ENCODE results near the gene CNTNAP5. TPM values are rescaled to one million over a fixed set of nuclear protein-coding genes. Genes with fewer than 3 reads are reported as not detected.

Gene CNTNAP5
- total and polyA plus RNA-seq, 2 of the 8 experiments (the other 6 are each of a cell fraction or from before 2014, with no cell fraction given) = 0.11 to 0.76 TPM

DNA sequence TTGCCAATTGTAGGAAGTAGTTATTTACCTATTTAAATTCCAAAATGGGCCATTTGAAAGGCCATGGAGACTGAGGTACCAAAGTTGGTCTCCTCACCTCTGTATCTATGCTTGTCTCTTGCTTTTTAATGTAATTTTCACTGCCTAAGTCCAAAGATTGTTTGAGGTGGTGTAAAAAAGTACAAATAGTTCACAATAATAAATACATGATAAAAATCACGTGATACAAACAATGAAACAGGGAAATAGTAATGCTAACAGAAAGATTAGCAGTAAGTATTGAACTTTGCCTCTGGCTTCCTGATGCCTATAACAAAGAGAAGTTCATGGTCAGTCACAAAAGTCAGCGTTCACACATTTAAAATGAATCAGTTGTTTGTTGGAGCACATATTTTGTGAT is 67.6 kb downstream of the CNTNAP5 start (continued):
- TF ChIP-seq POLR2A (IDR thresholded peaks at IDR 0.05; ENCODE audit: control extremely low read depth in 1 of 2, low read depth in 2 of 2, low read length in 2 of 2) (no peak), SAP30 (IDR thresholded peaks at IDR 0.05; ENCODE audit: insufficient read depth, insufficient replicate concordance, low read length) (no peak), FOSL1 (IDR thresholded peaks at IDR 0.05; ENCODE audit: insufficient read depth, low read depth, low read length) (no peak), RNF2 (IDR thresholded peaks at IDR 0.05; ENCODE audit: borderline replicate concordance, low read depth, low read length, missing control alignments, poor library complexity, severe bottlenecking) (no peak), SRF (IDR thresholded peaks at IDR 0.05; ENCODE audit: low read depth, low read length) (no peak), SIRT6 (IDR thresholded peaks at IDR 0.05; ENCODE audit: low read length) (no peak), HDAC6 (IDR thresholded peaks at IDR 0.05; ENCODE audit: low read depth, low read length) (no peak), SP2 (IDR thresholded peaks at IDR 0.05; ENCODE audit: low read length) (no peak), MAFK (IDR thresholded peaks at IDR 0.05; ENCODE audit: low read depth, low read length) (no peak), ZNF274 (IDR thresholded peaks at IDR 0.05; ENCODE audit: borderline replicate concordance, extremely low read depth, low read length) (no peak)
- TF ChIP-seq, protein P1, sequence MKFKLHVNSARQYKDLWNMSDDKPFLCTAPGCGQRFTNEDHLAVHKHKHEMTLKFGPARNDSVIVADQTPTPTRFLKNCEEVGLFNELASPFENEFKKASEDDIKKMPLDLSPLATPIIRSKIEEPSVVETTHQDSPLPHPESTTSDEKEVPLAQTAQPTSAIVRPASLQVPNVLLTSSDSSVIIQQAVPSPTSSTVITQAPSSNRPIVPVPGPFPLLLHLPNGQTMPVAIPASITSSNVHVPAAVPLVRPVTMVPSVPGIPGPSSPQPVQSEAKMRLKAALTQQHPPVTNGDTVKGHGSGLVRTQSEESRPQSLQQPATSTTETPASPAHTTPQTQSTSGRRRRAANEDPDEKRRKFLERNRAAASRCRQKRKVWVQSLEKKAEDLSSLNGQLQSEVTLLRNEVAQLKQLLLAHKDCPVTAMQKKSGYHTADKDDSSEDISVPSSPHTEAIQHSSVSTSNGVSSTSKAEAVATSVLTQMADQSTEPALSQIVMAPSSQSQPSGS (IDR thresholded peaks at IDR 0.05; ENCODE audit: low read length) = no peak

All from H1 (cell line).